ENCODE results near the gene BAIAP2.

DNA sequence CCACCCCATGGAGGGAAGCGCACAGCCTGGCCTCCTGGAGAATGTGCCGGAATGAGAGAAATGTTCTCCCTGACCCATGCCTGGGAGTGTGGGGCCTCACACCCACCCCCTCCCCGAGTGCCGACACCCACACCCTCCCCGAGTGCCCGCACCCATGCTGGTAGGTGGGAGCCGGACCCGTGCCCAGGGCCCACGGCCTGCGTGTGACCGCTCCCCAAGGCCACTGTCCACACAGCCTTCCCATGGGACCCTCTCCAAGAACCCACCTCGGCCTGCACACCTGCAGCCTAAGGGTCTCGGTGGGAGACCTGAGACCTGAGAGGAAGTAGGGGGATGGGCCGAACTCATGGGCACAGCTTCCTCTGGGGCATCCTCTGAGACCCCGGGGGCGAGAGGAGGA, 127.0 kb downstream of the BAIAP2 start:
- TF ChIP-seq POLR2AphosphoS5 (IDR thresholded peaks at IDR 0.05; ENCODE audit: low read length) (no peak), ESRRA (IDR thresholded peaks at IDR 0.05; ENCODE audit: low read length) (no peak), NR2C2 (IDR thresholded peaks at IDR 0.05; ENCODE audit: borderline replicate concordance, control insufficient read depth, insufficient read length, low read depth) (no peak), ATF7 (IDR thresholded peaks at IDR 0.05; ENCODE audit: low read depth) (no peak), MYC (IDR thresholded peaks at IDR 0.05; ENCODE audit: insufficient read depth, insufficient read length, insufficient replicate concordance, low read length, severe bottlenecking) (no peak), YY1 (IDR thresholded peaks at IDR 0.05; ENCODE audit: low read depth, low read length) (no peak), POLR2A (IDR thresholded peaks at IDR 0.05; ENCODE audit: low read depth, low read length) (no peak), POU2F2 (IDR thresholded peaks at IDR 0.05; ENCODE audit: borderline replicate concordance, low read depth, low read length) (no peak)
- TF ChIP-seq, protein P1, sequence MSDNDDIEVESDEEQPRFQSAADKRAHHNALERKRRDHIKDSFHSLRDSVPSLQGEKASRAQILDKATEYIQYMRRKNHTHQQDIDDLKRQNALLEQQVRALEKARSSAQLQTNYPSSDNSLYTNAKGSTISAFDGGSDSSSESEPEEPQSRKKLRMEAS (IDR thresholded peaks at IDR 0.05; ENCODE audit: low read depth, low read length) = no peak
- TF ChIP-seq, protein P2, sequence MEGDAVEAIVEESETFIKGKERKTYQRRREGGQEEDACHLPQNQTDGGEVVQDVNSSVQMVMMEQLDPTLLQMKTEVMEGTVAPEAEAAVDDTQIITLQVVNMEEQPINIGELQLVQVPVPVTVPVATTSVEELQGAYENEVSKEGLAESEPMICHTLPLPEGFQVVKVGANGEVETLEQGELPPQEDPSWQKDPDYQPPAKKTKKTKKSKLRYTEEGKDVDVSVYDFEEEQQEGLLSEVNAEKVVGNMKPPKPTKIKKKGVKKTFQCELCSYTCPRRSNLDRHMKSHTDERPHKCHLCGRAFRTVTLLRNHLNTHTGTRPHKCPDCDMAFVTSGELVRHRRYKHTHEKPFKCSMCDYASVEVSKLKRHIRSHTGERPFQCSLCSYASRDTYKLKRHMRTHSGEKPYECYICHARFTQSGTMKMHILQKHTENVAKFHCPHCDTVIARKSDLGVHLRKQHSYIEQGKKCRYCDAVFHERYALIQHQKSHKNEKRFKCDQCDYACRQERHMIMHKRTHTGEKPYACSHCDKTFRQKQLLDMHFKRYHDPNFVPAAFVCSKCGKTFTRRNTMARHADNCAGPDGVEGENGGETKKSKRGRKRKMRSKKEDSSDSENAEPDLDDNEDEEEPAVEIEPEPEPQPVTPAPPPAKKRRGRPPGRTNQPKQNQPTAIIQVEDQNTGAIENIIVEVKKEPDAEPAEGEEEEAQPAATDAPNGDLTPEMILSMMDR (IDR thresholded peaks at IDR 0.05 in 2 of 3, conservative IDR thresholded peaks at IDR 0.05 in 1 of 3; ENCODE audit: control insufficient read depth in 2 of 3, extremely low read depth in 1 of 3, insufficient read depth in 1 of 3, low read depth in 3 of 3, low read length in 3 of 3) = no peak
- TF ChIP-seq, protein P3, sequence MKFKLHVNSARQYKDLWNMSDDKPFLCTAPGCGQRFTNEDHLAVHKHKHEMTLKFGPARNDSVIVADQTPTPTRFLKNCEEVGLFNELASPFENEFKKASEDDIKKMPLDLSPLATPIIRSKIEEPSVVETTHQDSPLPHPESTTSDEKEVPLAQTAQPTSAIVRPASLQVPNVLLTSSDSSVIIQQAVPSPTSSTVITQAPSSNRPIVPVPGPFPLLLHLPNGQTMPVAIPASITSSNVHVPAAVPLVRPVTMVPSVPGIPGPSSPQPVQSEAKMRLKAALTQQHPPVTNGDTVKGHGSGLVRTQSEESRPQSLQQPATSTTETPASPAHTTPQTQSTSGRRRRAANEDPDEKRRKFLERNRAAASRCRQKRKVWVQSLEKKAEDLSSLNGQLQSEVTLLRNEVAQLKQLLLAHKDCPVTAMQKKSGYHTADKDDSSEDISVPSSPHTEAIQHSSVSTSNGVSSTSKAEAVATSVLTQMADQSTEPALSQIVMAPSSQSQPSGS (IDR thresholded peaks at IDR 0.05; ENCODE audit: low read length) = no peak
